CD4-positive, alpha-beta T cell treated with Interleukin-4 for 4 hours (primary cell): ENCODE measurements around the gene LTN1.
A peak's percentile ranks its signal among the peaks of the same experiment; 100 is the strongest.

ENCODE experiments used
- DNase-seq: peaks from one replicate; pipeline ENCODE4 v3.0.0-alpha.2; 2020

Gene LTN1

DNA sequence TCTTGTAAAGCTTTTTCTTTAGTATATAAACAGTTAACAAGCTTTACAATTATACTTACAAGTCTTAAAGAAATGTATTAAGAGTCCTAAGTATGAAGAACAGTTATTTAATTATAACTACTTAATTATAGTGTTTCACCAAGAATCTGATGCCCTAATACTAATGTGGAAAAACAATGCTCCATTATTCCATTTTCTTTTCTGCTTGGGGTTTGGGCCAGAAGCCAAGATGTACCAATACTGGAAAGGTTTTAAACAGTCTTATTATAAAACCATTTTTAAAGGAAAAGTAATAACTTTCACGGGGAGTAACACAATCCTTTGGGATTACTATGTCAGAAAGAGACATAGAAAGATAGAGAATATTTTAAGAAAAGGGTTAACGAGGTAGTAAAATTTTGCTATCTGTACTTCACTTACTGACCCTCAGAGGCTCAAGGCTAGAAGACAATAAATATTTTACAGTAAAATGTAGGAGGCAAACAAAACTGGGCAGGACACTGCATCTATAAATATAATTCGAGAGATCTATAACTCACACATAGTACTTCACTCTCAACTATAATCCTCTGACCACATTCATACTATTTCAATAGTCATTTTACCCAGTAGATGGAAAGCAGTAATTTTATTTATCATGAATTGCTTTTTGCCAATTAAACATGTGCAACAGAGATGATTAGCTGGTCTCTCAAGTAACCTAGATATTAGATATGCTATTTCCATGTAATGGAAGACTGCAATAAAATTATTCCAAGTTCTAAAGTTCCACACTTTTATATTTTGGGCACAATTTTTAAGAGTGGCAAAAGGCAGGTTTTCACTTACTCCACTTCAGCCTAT, 63.9 kb downstream of the LTN1 start:
- no peak for DNase-seq

DNA sequence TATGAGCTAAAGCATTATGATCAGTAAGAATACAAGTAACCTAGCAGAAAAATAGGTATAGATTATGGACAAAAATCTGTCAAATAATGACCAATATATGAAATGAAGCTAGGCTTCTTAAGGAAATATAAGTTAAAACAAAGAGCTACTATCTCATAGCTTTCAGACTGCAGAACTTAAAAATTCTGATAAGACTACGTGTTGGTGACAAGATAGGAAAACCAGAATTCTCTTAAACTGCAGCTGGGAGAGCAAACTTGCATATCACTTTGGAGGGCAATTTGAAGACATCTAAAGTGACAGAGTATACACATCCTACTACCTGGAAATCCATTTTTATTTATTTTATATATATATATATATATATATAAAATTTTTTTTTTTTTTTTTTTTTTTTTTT, 65.5 kb downstream of the LTN1 start:
- DNase-seq: no peak

- DNase-seq: no peak
Measured at GRCh38 chr21:28923439-28923975, 69.2 kb downstream of the LTN1 start.

- no peak for DNase-seq
Measured at GRCh38 chr21:28922368-28922767, 70.3 kb downstream of the LTN1 start.

DNA sequence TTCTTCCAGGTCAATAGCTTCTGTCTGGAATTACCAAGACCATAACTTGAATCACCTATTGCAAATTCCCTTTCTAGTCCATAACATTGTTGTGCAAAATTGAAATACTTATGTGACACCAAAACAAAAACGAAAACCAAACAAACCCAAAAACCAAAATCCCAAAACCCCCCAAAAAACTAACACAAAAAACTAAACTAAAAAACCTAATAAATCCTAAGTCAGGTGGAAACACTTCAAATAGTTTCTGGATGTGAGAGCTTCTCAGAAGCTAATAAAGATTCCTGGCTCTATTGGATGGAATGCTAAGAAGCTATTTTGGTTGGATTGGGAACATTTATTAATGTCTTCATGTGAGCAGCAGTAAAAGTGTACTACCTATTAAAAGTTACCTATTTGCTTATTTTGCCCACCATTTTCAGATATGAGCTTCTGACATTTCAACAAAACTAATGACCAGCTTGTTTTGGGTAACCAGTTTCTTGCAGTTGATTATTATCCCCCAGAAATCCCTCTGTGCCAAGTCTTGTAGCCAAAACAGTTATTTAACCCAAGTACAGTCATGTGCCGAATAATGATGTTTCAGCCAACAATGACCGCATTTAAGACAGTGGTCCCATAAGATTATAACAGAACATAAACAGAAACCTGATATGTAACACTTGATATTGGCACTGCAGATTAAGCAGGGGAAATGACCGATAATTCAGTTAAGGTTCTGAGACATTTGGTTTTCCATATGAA, 76.4 kb downstream of the LTN1 start:
- DNase-seq: no peak

- no peak for DNase-seq
Measured at GRCh38 chr21:28913071-28913470, 79.6 kb downstream of the LTN1 start.

DNA sequence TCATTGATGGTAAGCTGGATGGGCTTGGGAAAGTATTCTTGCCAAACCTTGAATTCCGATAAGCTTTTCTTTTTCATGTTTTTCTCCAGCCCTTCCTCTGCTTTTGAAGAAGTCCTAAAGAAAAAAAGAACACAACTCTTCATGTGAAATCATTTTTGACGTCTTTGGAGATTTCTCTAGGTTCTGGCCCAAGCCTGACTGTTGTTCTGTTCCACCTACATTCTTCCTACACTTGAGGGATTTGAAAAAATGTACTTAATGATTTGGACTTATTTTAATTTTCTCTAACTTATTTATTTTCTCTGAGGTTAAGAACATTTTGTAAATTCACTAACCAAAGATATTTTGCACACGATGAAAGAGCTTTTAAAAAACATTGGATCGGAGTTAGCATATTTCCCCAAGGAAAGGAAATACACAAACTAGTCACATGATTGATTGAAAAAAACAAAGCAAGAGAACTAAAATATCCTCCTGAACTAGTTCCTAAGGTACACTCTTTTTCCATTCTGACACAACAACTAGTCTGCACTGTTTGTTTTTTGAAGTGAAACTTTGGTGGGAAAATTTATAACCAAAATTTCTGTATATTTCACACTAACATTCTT, 82.3 kb downstream of the LTN1 start:
- DNase-seq: no peak

GRCh38 chr21:28908351-28908750, 84.3 kb downstream of the LTN1 start:
- no peak for DNase-seq

DNA sequence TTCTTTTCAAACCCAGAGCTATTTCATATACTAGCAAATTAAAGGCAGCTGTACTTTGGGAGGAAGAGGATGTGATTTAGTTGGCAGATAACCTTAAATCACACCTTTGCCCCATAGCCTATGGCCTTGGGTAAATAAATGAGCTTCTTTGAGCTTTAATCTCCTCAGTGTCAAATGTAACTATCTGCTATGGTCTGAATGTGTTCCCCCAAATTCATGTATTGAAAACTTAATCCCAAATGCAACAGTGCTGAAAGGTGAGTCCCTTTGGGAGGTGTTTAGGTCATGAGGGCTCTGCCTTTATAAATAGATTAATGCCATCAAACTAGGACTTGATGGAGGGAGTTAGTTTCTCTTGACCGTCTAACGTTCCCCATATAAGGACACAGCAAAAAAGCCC, 85.8 kb downstream of the LTN1 start:
- no peak for DNase-seq

DNA sequence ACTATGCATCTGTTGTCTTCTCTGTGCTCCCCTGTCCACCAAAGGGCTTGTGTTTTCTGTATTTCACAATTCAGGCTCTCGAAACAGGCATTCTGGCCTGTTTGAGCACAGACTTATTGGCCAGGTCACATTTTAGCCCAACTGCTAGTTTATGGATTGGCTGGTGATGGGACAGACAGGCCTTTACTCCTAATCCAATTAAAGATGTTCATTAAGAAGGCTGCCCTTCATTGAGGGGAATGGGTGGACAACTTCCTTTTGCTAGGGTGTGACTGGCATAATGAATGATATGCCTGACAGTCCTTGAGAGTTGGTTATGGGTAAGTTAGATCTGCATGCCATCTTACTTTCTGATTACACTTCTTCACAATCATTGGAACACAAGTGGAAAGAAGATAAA, 86.4 kb downstream of the LTN1 start:
- DNase-seq: no peak

- DNase-seq: no peak
Measured at GRCh38 chr21:28904961-28905435, 87.7 kb downstream of the LTN1 start.

- no peak for DNase-seq
Measured at GRCh38 chr21:28903448-28903847, 89.2 kb downstream of the LTN1 start.

- no peak for DNase-seq
Measured at GRCh38 chr21:28900481-28900880, 92.2 kb downstream of the LTN1 start.

DNA sequence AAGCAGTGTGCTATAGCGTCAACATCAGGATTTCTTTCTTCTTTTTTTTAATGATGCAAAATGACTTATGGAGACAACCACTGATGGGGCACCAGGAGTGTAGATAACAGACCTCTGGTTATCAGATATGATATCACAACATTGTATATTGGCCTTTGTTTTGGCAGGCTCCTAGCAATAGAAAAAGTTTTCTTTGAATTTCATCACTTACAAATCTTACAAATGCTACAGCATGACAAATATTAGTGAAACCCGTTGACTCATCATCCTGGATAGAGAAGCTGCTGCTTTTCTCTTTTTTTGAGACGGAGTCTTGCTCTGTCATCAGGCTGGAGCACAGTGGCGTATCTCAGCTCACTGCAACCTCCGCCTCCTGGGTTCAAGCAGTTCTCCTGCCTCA, 92.9 kb downstream of the LTN1 start:
- no peak for DNase-seq

GRCh38 chr21:28899220-28899619, 93.5 kb downstream of the LTN1 start:
- DNase-seq: no peak

GRCh38 chr21:28893687-28894086, 99.0 kb downstream of the LTN1 start:
- DNase-seq: no peak

DNA sequence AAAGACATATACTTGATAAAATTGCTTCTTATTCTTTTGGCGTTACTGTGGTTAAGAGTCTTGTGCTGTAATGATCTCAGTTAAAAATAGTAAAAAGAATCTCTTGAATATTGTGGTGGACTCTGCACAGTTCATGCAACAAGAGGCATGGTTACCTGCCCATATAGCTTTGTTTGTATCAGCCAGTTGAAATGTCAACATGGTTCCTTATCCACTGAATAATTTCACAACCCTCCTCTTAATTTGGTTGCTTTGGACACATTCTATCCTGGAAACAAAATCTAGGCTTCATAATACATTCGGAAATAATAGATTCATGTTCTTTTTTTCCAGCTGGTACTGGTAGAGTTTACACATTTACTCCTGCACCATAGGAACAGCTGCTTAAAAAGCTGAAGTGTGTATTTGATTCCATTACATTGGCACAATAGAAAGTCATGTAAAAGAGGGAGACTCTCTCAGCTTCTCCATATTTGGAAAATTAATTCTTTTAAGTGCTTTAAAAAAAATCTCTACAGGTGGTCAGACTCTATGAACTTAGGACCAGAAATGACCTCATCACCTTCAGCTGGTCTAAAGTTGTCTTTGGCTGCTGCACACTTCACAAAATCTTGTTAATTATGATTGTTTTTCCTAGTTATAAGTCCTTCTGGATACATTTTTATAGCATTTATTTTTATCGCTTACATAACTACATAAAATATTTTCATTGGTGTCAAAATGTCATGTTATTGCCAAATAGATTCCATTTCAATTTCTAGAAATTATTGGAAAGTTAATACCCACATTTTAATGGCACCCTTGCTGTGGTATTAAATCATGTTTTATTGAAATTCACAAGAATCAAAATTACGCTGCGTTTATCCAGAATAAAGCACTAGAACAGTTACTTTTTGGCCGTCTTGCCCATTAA, 100.2 kb downstream of the LTN1 start:
- no peak for DNase-seq

DNA sequence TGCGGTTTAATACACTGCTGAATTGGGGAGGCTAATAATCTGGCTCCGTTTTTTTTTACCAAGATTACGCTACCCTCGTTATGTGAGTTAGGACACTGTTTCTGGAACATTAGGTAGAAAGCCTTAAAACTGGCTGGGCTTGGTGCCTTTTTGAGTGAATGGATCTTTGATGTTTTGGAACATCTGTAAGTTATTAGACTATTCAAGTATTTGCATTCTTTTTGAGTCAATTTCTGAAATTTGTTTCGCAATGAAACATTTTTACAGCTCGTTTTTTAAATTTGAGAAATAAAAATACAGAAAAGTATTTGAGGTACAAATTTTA, 106.9 kb downstream of the LTN1 start:
- DNase-seq: no peak

GRCh38 chr21:28884976-28885852, 107.5 kb downstream of the LTN1 start:
- DNase-seq: peak; percentile 97

- DNase-seq: no peak
Measured at GRCh38 chr21:28884481-28884880, 108.2 kb downstream of the LTN1 start.

GRCh38 chr21:28883931-28884330, 108.7 kb downstream of the LTN1 start:
- DNase-seq: no peak

DNA sequence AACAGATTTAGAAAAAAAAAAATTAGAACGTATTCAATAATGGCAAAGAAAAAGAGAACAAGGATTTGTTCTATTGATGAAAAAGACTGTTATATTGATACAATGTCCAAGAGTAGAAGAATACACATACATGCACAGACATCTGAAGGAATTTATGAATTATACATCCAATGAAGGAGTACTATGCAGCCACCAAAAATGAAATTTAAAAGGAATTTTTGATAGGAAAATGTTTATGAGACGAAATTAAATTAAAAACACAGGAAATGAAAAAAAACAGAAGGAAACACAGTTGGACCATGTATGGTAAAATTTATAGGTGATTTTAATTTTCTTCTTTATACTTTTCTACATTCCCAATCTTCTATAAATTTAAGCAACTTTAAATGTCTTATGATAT, 110.3 kb downstream of the LTN1 start:
- DNase-seq: no peak
